Colonic mucosa (tissue), 4 donors: ENCODE data around the gene THAP11. TPM values are rescaled to one million over a fixed set of nuclear protein-coding genes. Genes with fewer than 3 reads are reported as not detected.

Experiments
- DNase-seq: peaks from one replicate; pipeline ENCODE4 v3.0.0-alpha.2; 2020
- H3K27ac ChIP-seq: fragments of 200-600 bp; one replicate; pipeline ENCODE4 v1.8.0; 2021
- H3K27me3 ChIP-seq: fragments of 200-600 bp; one replicate; pipeline ENCODE4 v1.8.0; 2021
- H3K36me3 ChIP-seq: fragments of 200-600 bp; one replicate; pipeline ENCODE4 v1.8.0; 2021
- H3K4me1 ChIP-seq: fragments of 200-600 bp; one replicate; pipeline ENCODE4 v1.8.0; 2021; ENCODE audit warnings: mild to moderate bottlenecking
- H3K4me3 ChIP-seq: fragments of 200-600 bp; one replicate; pipeline ENCODE4 v1.8.0; 2021
- H3K9ac ChIP-seq, 2 donors: one replicate each; pipeline ENCODE4 v1.7.0; 2013; ENCODE audit warnings: control low read depth in 2 of 2, low read depth in 2 of 2, low read length in 2 of 2
- H3K9me3 ChIP-seq: fragments of 200-600 bp; one replicate; pipeline ENCODE4 v1.8.0; 2021
- CTCF ChIP-seq: fragments of 200-600 bp; IDR thresholded peaks from one replicate; pipeline ENCODE4 v1.8.0; 2022; ENCODE audit warnings: antibody characterized with exemption, mild to moderate bottlenecking
- intact Hi-C: fragments of 100-400 bp; cut with DNase I; formaldehyde crosslinking; loops from one replicate; pipeline ENCODE4 v1.14.1; 2022
- total RNA-seq, 2 donors: library from RNA; stranded (reverse); fragmentation: NEBNext Ultra II Directional in 1 of 2; extraction: Animal tissue kit (Norgen Biotek cat#: 25700) in 1 of 2; gene quantifications; one replicate each; pipeline ENCODE4 v1.2.1, GENCODE V29; 2021
- donor health status: healthy.
- donor health status: DM: no; HTN: no; CAD: no.
- donor health status: DM: no; HTN: no; CAD: no.

The THAP11 gene
- total RNA-seq, 2 donors from 2014 or later: 22.0 to 33.2 TPM

- DNase-seq: peak; percentile 24
- peak overlapping the region; percentile 16 to 97 for H3K9ac ChIP-seq
- intact Hi-C loops: no loop called here
Measured at GRCh38 chr16:67845291-67846062, 3.4 kb downstream of the THAP11 start.

GRCh38 chr16:67846063-67846319 is 3.9 kb downstream of the THAP11 start:
- Histone ChIP-seq H3K4me3 (peak overlapping the region; percentile 76), H3K27me3 (no peaks in the 10 kb centered on the region), H3K36me3 (no peaks in the 10 kb centered on the region), H3K9me3 (no peaks in the 10 kb centered on the region), H3K27ac (peak overlapping the region; percentile 89), H3K4me1 (peaks cover 33% of the 10 kb centered on the region), H3K9ac (peak overlapping the region; percentile 74 to 97)
- intact Hi-C loops: no loop called here
- no peak for TF ChIP-seq CTCF
- no peak for DNase-seq

More at GRCh38 chr16:67845291-67846062, 3.4 kb downstream of the THAP11 start:
- Histone ChIP-seq H3K4me3 (peak overlapping the region; percentile 76), H3K27ac (peak overlapping the region; percentile 89), H3K4me1 (peaks cover 33% of the 10 kb centered on the region), H3K36me3 (no peaks in the 10 kb centered on the region), H3K27me3 (no peaks in the 10 kb centered on the region), H3K9me3 (no peaks in the 10 kb centered on the region)
- TF ChIP-seq CTCF: no peak

- Histone ChIP-seq H3K27ac (peak within 1 kb of the TSS; percentile 89), H3K4me1 (peaks cover 33% of the 10 kb centered on the region), H3K9me3 (no peaks in the 10 kb centered on the region), H3K9ac (peak within 1 kb of the TSS; percentile 75 to 97), H3K36me3 (no peaks in the 10 kb centered on the region), H3K27me3 (no peaks in the 10 kb centered on the region), H3K4me3 (peak within 1 kb of the TSS; percentile 76)
- intact Hi-C loops: no loop called here
- TF ChIP-seq CTCF: no peak
- DNase-seq: peak; percentile 96
Measured at GRCh38 chr16:67846320-67847063, 4.4 kb downstream of the THAP11 start, which contains the start of gene NUTF2. Gene NUTF2 (plus strand): TSS chr16:67846933. CDS start chr16:67865131, 18,198 bp downstream.

GRCh38 chr16:67847064-67847861 is 5.1 kb downstream of the THAP11 start, which contains the start of gene CENPT:
Gene CENPT (minus strand): TSS chr16:67847693. CDS start chr16:67833859, 13,834 bp downstream.
- Histone ChIP-seq H3K36me3 (no peaks in the 10 kb centered on the region), H3K9me3 (no peaks in the 10 kb centered on the region), H3K9ac (peak within 1 kb of the TSS; percentile 75 to 97), H3K27ac (peak within 1 kb of the TSS; percentile 89), H3K27me3 (no peaks in the 10 kb centered on the region), H3K4me3 (peak within 1 kb of the TSS; percentile 76), H3K4me1 (peaks cover 33% of the 10 kb centered on the region)
- intact Hi-C loops: no loop called here
- no peak for TF ChIP-seq CTCF
- peak; percentile 44 for DNase-seq

GRCh38 chr16:67848118-67848517 is 6.0 kb downstream of the THAP11 start:
- H3K27me3 ChIP-seq: no peaks in the 10 kb centered on the region
- DNase-seq: no peak
- intact Hi-C loops: no loop called here
- H3K4me3 ChIP-seq: peak overlapping the region; percentile 76
- peak overlapping the region; percentile 20 to 91 for H3K9ac ChIP-seq
- no peaks in the 10 kb centered on the region for H3K9me3 ChIP-seq
- TF ChIP-seq CTCF: no peak
- peak overlapping the region; percentile 89 for H3K27ac ChIP-seq
- H3K4me1 ChIP-seq: peaks cover 33% of the 10 kb centered on the region
- H3K36me3 ChIP-seq: no peaks in the 10 kb centered on the region
